ENCODE results near the gene PAX7. TPM values are rescaled to one million over a fixed set of nuclear protein-coding genes. Genes with fewer than 3 reads are reported as not detected.
"Not testable (repeated sequence)": the region's sequence is repeated elsewhere in the genome, so short reads cannot be mapped to it uniquely, and the experiment has no call there.

The PAX7 gene
- total RNA-seq, 1 donor from 2014 or later, result not detected

- DNase-seq (ENCODE audit: low read depth), result no peak
These were observed 118.9 kb downstream of the PAX7 start for GRCh38 chr1:18749569-18749968.

- no peak for DNase-seq (ENCODE audit: low read depth)
These were observed 120.0 kb downstream of the PAX7 start for GRCh38 chr1:18750600-18750999.

GRCh38 chr1:18751425-18751824 lies 120.8 kb downstream of the PAX7 start:
- no peak for DNase-seq (ENCODE audit: low read depth)

GRCh38 chr1:18752409-18752808 lies 121.8 kb downstream of the PAX7 start:
- no peak for DNase-seq (ENCODE audit: low read depth)

GRCh38 chr1:18760156-18760555 lies 129.5 kb downstream of the PAX7 start:
- no peak for DNase-seq (ENCODE audit: low read depth)

GRCh38 chr1:18761948-18762840 lies 131.5 kb downstream of the PAX7 start:
- DNase-seq (ENCODE audit: low read depth), result peak; percentile 6

DNA sequence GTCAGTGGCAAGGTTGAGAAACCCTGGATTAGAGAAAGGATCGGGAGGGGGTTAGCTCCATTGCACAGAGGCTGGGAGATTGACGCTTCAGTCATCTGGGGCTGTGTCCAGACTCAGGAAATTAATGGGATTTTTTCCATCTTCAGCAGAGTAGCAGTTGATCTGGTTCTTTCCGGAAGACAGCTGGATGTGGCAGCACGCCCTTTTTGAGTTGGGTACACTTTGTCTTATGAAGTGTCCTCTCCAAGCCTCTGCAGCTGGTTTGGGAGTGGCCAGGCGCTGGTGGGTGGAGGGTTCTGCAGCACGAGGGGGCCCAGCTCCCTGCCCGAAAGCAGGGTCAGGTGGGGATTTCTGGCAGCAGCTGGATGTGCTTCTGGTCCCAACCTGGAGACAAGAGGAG lies 133.7 kb downstream of the PAX7 start:
- DNase-seq (ENCODE audit: low read depth), result peak; percentile 3

DNA sequence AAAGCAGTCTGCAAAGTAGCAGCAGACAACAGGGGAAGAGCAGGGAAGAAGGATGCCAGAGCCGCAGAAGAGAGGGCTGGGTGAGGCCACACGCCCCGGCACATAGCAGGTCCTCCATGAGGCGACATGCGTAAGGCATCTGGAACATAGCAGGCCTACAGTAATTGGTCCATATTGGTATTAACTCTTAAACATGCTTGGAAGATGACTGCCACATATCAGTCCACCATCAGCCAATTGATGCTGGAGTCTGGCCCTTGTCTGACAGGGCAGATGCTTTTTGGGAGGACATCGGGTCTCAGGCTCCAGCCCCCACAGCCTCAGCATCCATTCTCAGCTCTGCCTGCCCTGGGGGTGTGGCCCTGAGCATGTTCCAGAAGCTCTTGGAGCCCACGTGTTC lies 135.1 kb downstream of the PAX7 start:
- DNase-seq (ENCODE audit: low read depth), result no peak

DNA sequence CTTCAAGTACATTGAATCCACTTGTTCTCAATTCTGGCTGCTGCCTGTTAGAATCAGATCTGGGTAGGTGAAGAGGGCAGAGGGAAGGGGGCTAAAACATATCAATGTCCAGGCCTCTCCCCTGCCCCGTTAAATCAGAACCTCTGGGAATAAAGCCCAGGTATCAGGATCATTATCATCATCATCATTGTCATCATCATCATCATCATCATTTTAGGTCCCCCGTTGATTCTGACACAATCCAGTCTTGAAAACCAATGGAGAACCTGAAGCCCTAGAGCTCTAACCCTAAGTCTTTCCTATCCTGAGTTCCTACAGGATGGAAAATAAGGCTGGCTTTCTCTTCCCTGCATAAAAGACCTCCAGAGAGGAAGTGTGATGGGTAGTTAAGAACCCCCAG lies 135.7 kb downstream of the PAX7 start:
- no peak for DNase-seq (ENCODE audit: low read depth)

GRCh38 chr1:18767576-18767975 lies 136.9 kb downstream of the PAX7 start:
- not testable (repeated sequence) for DNase-seq (ENCODE audit: low read depth)

- DNase-seq (ENCODE audit: low read depth), result no peak
These were observed 137.4 kb downstream of the PAX7 start for GRCh38 chr1:18768086-18768485.

- no peak for DNase-seq (ENCODE audit: low read depth)
These were observed 138.5 kb downstream of the PAX7 start for GRCh38 chr1:18769140-18769539.

GRCh38 chr1:18770799-18771198 lies 140.2 kb downstream of the PAX7 start:
- DNase-seq (ENCODE audit: low read depth), result no peak

GRCh38 chr1:18773753-18774152 lies 143.1 kb downstream of the PAX7 start:
- DNase-seq (ENCODE audit: low read depth), result no peak

GRCh38 chr1:18775341-18775740 lies 144.7 kb downstream of the PAX7 start:
- DNase-seq (ENCODE audit: low read depth), result no peak

DNA sequence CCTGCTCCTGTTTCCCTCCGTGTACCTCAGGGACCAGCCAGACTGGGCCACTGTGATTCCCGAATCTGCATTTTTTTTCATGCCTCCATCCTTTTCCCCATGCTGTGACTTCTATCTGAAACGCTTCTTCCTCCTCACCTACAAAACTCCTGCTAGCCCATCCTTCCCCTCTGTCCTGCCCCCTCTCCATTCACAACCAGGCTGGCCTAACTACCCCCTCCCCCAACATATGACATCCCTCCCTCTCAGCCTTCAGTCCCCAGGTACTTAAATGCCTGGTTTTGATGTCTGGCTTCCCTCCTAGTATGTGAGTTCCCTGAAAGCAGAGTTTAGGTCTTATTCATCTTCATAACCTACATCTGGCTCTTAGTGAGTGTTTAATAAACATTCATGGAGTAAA lies 146.1 kb downstream of the PAX7 start:
- no peak for DNase-seq (ENCODE audit: low read depth)

DNA sequence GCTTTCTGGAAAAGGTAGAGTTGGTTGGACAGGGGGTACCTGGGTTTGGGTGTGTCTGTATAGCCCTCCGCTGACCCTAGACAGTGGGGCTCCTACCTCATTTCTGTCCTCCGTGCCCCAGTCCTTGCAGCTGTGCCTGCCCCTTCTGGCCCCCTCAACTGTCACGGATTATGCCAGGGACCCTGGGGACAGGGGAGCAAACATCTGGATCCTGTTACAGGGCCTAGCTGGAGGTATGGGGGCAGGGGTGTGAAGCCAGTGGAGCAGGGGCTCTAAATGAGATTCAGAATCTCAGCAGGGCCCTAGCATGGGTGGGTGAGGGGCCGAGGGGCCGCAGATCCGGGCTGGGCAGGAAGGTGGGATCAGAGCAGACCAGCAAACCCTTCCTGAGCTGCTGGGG lies 147.8 kb downstream of the PAX7 start:
- DNase-seq (ENCODE audit: low read depth), result no peak

DNA sequence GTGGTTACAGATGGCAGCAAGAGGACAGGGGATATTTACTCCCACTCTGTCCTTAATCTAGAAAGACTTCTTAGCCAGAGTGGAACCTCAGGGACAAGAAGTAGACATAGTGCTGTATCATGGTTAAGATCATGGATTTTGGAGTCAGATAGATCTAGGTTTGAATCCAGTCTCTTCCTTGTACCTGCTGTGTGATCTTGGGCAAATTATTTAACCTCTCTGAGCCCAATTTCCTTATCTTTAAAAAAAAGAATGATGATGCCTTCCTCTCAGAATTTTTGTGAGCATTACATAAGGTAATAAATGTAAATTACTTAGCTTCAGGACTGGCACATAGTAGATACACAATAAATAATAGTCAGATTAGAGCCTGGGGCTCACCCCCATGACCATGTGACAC lies 150.4 kb downstream of the PAX7 start:
- DNase-seq (ENCODE audit: low read depth), result no peak

DNA sequence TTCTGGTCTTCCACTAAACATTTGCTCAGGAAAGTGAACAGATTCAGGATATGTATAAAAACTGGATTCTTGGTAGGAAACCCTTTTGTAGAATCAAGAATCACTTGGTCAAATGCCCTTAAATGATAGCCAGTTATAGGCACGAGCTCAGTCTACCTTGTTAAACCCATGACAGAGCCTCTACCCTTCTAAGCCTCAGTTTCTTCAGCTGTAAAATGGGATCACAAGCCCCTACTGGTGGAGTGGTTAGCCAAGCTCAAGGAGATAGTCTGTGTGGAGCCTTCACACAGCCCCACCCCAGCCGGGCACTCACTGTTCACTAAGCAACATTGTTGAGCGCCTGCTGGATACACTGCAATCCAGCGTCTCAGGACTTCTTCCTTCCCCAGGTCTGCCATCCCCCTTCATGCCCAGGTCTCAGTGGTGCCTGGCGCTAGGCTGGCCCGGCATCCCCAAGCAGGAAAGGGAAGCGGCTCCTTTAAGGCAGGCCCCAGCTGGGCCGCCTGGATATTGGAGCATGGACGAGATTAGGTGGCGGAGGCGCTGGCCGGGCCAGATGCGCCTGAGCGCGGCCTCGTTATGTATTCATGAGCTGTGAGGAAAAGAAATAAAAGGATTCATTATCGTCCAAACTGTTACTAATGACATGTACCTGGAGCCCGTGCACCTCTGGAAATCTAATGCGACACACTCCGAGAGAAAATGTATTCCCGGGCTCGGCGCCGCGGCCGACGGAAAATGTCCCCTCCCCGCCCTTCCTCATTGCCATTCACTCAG lies 153.2 kb downstream of the PAX7 start:
- no peak for DNase-seq (ENCODE audit: low read depth)

GRCh38 chr1:18784482-18784831 lies 153.8 kb downstream of the PAX7 start:
- DNase-seq (ENCODE audit: low read depth), result no peak

- DNase-seq (ENCODE audit: low read depth), result no peak
These were observed 155.5 kb downstream of the PAX7 start for GRCh38 chr1:18786149-18786548.

DNA sequence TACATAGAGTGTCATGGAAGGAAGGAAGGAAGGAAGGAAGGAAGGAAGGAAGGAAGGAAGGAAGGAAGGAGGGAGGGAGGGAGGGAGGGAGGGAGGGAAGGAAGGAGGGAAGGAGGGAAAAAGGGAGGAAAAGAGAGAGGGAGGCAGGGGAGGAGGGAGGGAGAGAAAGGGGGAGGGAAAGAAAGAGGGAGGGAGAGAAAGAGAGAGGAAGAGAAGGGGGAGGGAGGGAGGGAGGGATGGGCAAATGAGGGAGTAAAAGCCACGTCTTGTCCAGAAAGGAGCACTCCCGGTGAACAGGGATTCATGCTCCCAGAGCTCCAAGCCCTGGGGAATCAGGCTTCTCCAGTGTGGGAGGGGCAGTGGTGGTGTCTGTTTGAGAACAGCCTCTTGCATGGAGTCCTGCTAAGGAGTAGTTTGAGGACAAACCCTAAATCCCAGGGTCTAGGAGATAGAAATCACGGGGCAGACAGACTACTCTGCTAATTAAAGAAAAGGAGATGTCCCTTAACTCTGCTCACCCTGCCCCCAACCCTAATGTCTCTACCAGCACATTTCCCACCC lies 157.3 kb downstream of the PAX7 start:
- DNase-seq (ENCODE audit: low read depth), result no peak

Measured in myocyte (in vitro differentiated cells).